Measurements from ENCODE around the gene WDFY1. TPM values are rescaled to one million over a fixed set of nuclear protein-coding genes. Genes with fewer than 3 reads are reported as not detected.

The WDFY1 gene
- total RNA-seq, 1 experiment from 2014 or later, result 44.7 TPM

DNA sequence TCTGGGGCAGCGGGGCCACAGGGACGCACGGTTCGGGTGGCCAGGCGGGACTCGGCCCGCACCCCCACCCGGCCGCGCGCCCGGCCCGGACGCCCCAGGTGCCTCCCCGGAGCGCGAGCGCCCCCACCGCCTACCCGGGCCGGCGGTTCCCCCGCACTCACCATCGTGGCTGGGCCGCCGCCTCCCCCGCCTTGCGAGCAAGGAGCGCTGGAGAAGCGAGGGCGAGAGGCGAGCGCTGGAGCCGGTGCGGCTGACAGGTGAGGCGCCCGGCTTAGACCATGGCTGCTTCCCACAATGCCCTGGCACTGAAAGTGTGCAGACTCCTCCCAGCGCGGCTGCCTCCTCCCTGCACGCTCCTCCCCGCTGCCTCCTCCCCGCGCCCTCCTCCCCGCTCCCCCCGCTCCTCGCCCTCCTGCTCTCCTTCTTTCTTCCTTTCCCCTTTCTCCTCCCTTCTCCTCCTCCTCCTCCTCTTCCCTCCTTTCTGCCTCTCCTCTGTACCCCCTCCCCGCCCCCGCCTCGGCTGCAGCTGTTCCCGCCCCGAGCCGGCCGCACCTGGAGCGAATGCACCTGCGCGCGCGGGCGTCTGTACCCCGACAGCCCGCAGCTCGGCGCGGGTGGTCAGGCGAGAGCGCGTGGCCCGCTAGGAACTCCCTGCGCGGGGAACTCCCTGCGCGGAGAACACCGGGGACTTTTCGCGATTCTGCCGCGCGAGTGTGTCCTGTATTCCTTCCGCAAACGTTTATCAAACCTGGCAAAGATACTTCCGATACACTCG is 107.7 kb downstream of the WDFY1 start, which contains the start of gene AP1S3 (continued):
- TF ChIP-seq, protein P1, sequence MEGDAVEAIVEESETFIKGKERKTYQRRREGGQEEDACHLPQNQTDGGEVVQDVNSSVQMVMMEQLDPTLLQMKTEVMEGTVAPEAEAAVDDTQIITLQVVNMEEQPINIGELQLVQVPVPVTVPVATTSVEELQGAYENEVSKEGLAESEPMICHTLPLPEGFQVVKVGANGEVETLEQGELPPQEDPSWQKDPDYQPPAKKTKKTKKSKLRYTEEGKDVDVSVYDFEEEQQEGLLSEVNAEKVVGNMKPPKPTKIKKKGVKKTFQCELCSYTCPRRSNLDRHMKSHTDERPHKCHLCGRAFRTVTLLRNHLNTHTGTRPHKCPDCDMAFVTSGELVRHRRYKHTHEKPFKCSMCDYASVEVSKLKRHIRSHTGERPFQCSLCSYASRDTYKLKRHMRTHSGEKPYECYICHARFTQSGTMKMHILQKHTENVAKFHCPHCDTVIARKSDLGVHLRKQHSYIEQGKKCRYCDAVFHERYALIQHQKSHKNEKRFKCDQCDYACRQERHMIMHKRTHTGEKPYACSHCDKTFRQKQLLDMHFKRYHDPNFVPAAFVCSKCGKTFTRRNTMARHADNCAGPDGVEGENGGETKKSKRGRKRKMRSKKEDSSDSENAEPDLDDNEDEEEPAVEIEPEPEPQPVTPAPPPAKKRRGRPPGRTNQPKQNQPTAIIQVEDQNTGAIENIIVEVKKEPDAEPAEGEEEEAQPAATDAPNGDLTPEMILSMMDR (IDR thresholded peaks at IDR 0.05 in 2 of 3, conservative IDR thresholded peaks at IDR 0.05 in 1 of 3; ENCODE audit: borderline replicate concordance in 1 of 3, insufficient read depth in 1 of 3, low read depth in 2 of 3, low read length in 2 of 3), result 0 out of 6 replicates have a peak, but pooled peaks of 1 of the 3 experiments have one; percentile 31
- no peak for TF ChIP-seq SRF (IDR thresholded peaks at IDR 0.05; ENCODE audit: low read depth)
- TF ChIP-seq, protein P2, sequence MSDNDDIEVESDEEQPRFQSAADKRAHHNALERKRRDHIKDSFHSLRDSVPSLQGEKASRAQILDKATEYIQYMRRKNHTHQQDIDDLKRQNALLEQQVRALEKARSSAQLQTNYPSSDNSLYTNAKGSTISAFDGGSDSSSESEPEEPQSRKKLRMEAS (IDR thresholded peaks at IDR 0.05), result peak; percentile 78
- TF ChIP-seq POLR2A (IDR thresholded peaks at IDR 0.05; ENCODE audit: borderline replicate concordance, extremely low read depth, insufficient read depth, insufficient read length), result peak; percentile 1
- TF ChIP-seq YY1 (IDR thresholded peaks at IDR 0.05; ENCODE audit: extremely low read depth, insufficient replicate concordance, low read depth, low read length), result no peak
- peak; percentile 54; the same call in 1 of the 2 replicates for TF ChIP-seq SP1 (IDR thresholded peaks at IDR 0.05; ENCODE audit: low read depth)
- no peak for TF ChIP-seq FOSL1 (IDR thresholded peaks at IDR 0.05; ENCODE audit: low read depth)
- TF ChIP-seq EZH2phosphoT487 (IDR thresholded peaks at IDR 0.05; ENCODE audit: borderline replicate concordance), result no peak
- TF ChIP-seq ZFX (IDR thresholded peaks at IDR 0.05), result peak; percentile 65
- TF ChIP-seq, protein P3, sequence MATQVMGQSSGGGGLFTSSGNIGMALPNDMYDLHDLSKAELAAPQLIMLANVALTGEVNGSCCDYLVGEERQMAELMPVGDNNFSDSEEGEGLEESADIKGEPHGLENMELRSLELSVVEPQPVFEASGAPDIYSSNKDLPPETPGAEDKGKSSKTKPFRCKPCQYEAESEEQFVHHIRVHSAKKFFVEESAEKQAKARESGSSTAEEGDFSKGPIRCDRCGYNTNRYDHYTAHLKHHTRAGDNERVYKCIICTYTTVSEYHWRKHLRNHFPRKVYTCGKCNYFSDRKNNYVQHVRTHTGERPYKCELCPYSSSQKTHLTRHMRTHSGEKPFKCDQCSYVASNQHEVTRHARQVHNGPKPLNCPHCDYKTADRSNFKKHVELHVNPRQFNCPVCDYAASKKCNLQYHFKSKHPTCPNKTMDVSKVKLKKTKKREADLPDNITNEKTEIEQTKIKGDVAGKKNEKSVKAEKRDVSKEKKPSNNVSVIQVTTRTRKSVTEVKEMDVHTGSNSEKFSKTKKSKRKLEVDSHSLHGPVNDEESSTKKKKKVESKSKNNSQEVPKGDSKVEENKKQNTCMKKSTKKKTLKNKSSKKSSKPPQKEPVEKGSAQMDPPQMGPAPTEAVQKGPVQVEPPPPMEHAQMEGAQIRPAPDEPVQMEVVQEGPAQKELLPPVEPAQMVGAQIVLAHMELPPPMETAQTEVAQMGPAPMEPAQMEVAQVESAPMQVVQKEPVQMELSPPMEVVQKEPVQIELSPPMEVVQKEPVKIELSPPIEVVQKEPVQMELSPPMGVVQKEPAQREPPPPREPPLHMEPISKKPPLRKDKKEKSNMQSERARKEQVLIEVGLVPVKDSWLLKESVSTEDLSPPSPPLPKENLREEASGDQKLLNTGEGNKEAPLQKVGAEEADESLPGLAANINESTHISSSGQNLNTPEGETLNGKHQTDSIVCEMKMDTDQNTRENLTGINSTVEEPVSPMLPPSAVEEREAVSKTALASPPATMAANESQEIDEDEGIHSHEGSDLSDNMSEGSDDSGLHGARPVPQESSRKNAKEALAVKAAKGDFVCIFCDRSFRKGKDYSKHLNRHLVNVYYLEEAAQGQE (IDR thresholded peaks at IDR 0.05; ENCODE audit: low read depth), result no peak

Data from HCT116 (cell line).